GM12873 (cell line): ENCODE data around the gene PTPRU.
A peak's percentile ranks its signal among the peaks of the same experiment; 100 is the strongest.

ENCODE experiments used
- TF ChIP-seq, protein P1 (sequence below): IDR thresholded peaks from 2 replicates; pipeline ENCODE4 v1.5.1; 2012; ENCODE audit warnings: low read depth, mild to moderate bottlenecking, moderate library complexity, low read length, control low read depth; ENCODE audit not compliant: insufficient read depth; ENCODE audit errors: missing control alignments

Gene PTPRU

GRCh38 chr1:29197993-29198392, 38.3 kb upstream of the PTPRU start:
- TF ChIP-seq, protein P1, sequence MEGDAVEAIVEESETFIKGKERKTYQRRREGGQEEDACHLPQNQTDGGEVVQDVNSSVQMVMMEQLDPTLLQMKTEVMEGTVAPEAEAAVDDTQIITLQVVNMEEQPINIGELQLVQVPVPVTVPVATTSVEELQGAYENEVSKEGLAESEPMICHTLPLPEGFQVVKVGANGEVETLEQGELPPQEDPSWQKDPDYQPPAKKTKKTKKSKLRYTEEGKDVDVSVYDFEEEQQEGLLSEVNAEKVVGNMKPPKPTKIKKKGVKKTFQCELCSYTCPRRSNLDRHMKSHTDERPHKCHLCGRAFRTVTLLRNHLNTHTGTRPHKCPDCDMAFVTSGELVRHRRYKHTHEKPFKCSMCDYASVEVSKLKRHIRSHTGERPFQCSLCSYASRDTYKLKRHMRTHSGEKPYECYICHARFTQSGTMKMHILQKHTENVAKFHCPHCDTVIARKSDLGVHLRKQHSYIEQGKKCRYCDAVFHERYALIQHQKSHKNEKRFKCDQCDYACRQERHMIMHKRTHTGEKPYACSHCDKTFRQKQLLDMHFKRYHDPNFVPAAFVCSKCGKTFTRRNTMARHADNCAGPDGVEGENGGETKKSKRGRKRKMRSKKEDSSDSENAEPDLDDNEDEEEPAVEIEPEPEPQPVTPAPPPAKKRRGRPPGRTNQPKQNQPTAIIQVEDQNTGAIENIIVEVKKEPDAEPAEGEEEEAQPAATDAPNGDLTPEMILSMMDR: no peak

GRCh38 chr1:29200906-29201594, 35.3 kb upstream of the PTPRU start:
- TF ChIP-seq, protein P1: no peak

- TF ChIP-seq, protein P1: no peak
These were observed 34.7 kb upstream of the PTPRU start for GRCh38 chr1:29201595-29202051.

DNA sequence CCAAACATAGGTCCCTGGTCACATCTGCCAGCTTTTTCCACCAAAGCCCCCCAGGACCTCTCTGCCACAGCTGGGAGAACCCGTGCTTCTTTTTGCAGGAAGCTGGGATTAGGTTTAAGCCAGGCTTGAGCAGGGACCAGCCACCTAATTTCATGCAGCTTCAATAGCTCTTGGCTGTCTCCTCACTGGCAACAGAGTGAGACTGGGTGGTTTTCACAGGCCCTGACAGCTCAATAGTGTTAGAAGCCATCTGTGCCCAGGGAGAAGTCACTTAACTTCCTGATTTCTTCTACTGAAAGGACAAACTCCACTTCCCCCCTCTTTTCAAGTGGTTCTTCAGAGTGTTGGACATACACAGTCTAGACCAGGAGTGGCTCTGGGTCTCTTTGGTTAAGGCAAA, 34.3 kb upstream of the PTPRU start:
- TF ChIP-seq, protein P1: no peak

DNA sequence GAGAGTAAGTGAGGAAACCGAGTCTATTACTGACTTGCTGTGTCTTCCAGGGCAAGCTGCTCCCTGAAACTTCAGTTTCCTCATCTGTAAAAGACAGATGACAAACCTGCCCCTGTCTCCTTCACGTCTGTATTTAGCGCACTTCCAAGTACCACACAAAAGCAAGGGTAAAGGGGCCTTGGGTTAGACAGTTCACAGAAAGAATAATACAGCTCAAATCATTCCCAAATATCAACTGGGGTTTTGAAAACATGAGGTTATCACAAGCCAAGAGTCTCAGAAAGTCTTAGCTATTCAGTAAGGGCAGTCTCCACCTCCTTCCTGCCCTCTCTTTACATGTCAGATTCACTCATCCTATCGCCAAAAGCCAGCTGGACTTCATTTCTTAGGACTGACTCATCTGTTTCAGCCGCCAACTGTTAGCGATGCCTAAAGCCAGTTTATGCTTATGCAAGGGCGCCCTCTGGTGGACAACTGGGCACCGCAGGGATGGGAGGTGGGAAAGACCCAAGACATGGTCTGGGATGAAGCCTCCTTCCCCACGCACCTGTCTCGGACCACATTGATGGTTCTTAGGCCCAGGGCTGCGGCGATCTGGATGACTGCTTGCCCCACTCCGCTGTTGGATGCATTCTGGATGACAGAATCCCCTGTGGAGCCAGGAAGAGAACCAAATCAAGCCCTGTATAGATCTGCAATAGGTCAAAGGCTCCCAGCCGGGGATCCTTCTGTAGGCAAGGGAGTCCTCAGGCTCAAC, 33.6 kb upstream of the PTPRU start:
- TF ChIP-seq, protein P1: peak; percentile 95

DNA sequence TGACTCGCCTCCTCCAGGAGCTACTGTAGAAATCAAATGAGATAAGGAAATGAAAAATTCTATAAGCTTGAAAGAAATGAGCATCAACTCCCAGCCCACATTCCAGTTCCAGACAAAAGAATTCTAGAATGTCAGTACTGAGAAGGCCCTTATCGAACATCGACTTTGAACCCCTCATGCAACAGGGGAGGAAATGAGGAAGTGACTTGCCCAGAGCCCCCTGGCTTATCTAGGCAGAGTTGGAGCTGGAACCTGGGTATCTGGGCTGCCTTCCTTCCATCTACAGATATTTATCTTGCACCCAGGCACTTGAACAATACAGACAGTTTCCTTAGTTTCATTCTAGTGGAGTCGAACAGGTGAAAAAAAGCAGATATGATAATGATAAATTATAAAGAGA, 27.9 kb upstream of the PTPRU start:
- TF ChIP-seq, protein P1: no peak

DNA sequence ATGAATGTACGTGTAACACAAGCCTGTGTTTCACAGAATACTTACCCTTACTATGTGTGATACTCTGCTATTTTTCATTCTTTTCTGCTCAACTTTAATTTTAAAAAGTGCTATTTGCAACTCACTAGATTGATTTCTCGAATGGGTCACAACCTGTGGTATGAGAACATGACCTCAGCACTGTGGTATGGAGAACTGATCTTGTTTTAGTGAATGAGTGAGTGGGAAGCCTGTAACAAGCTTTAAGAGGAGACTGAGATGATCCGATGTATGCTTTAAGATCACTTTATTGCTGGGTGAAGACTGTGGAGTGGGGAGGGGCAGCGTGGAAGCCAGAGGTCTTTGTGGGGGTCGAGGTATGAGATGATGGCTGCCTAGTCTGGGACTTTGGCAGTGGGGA, 27.1 kb upstream of the PTPRU start:
- TF ChIP-seq, protein P1: no peak
